Epidermal melanocyte (primary cell): ENCODE results near the gene RTF2.
A peak's percentile ranks its signal among the peaks of the same experiment; 100 is the strongest.
"Not testable (repeated sequence)": the region's sequence is repeated elsewhere in the genome, so short reads cannot be mapped to it uniquely, and the experiment has no call there.

Experiments used
- DNase-seq: peaks from one replicate; pipeline ENCODE4 v3.0.0; 2011; ENCODE audit warnings: low spot score; ENCODE audit not compliant: insufficient read length

The RTF2 gene

DNA sequence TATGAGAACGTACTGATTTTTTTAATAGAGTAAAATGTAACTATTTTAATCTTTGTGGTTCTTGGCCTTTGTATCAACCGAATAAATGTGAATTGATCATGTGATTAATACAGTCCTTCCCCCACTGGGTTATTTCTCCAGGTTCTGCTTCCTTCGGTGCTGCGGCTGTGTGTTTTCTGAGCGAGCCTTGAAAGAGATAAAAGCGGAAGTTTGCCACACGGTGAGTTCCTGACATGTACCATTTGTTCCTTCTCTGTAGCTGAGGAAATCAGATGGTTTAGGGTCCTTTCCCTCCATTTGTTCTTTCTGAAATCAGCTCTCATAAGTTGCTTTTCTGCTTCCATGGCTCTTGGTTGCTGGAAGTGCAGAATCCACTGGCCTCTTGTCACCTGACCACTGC, 15.5 kb downstream of the RTF2 start:
- no peak for DNase-seq

DNA sequence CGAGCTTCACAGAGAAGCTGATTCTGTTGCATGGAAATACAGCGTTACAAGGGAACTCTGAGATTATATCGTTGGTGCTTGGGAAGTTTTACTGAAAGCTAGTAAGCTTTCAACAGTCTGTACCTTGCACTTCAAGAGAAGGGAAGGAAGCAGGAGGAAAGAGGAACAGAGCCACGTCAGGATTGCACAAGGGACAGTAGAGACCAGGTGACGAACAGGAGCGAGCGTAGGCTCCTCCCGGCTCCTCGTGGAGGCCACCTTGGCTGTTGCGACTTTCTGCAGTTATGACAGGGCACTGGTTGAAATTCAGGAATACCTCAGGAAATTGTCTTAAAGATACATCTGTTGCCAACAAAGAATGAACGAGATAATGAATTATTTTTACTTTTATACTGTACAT, 18.8 kb downstream of the RTF2 start:
- no peak for DNase-seq

DNA sequence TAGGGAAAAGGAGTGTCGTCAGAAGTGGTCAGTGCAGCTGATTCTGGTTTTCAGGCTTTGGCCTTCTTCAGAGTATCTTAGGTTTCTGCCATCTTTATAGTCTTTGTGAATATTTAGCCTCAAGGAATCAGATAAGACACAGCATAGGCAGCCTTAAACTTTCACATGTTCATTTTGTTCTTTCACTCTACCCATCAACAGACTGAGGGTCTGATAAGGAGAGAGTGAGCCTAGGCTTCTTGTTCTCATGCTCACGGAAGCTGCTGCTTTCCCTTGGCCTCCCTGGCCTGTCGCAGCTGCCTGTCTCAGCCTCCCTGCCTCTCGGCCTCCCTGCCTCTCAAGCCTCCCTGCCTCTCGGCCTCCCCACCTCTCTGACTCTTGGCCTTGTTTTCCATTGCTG, 20.1 kb downstream of the RTF2 start:
- no peak for DNase-seq

DNA sequence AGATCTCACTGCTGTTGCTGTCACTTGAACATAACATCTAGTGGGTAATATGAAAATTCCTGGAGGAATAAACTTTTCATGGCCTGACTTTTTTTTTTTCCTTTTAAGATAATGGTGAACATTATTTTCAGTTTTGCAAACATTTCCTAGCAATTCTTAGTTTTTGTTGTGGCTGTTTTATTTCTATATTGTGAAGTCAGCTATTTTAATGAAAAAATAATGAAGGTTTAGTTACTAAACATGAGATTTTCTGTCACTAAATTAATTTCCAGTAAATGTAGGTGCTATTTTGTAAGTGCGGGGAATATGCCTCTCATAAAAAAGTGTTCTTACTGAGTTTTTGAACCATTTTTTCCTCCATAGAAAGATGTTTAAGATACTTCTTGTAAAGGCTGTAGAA, 32.7 kb downstream of the RTF2 start:
- no peak for DNase-seq

DNA sequence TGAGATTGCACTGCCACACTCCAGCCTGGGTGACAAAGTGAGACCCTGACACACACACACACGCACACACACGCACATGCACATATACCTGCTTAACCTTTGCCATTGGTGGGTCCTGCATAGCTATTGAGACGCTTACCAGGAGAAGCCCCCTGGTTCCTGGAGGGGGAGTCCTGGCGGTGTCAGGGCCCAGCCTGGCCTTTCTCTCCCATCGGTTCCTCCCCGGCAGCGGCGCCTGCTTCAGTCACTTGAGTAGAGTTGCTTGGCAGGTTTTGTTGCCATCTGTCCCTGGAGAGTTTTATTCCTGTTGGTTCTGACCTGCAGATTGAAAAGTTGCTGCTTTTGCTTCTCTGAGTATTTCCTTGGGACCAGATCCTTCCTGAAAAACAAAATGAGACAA, 35.5 kb downstream of the RTF2 start:
- DNase-seq, result no peak

DNA sequence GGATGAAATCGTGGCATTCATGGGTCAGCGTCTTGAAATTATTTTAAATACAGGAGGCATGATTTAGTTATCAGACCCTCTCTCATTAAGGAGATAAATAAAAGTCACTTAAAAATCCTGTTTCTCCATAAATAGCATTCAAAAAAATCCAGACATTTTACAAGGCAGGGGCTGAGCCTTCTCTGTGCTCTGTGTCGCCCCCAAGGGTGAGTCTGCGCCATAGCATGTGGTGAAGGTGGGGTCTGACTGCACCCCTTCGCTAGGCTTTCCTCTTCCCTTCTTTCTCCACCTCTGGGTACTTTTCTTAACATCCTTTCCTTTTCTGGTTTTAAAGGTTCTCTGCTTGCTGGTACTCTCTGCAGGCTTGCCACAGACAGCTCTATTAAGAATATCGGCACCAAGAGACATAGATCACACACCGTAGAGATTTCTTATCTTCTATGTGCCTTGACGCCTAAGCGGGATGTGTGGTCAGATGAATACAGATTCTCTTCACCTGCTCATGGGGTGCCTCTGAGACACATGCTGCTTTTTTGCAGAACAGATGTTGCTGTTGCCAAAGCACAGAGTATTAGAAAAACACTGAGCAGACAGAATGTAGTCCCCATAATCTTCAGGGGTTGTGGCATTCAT, 36.1 kb downstream of the RTF2 start:
- no peak for DNase-seq

DNA sequence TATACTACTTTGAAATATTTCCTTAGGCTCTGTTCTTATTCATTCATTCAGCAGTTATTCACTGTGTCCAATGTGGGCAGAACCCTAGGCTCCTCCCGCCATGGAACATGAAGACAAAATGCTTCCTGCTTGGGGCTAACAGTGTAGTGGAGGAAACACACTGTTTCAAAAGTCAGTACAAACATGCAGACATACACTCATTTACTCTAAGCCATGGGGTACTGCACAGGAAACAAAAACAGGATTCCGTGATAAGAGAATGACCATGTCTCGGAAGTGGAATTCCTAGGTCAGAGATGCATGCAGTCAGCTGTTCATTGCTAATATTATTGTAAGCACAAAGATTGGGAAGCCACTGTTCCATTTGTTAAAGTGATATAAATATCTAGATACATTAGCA, 37.7 kb downstream of the RTF2 start:
- DNase-seq, result peak; percentile 30

DNA sequence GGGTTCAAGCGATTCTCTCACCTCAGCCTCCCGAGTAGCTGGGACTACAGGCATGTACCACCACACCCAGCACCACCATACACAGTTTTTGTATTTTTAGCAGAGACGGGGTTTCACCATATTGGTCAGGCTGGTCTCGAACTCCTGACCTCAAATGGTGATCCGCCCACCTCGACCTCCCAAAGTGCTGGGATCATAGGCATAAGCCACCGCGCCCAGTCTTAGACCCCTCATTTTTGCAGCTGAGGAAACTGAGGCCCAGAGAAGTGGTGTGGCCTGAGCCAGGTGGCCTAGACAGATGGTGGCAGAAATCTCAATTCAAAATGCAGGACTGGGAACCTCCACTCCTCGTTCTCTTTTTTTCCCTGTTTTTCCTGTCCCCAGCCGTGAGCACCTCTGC, 43.5 kb downstream of the RTF2 start:
- no peak for DNase-seq

DNA sequence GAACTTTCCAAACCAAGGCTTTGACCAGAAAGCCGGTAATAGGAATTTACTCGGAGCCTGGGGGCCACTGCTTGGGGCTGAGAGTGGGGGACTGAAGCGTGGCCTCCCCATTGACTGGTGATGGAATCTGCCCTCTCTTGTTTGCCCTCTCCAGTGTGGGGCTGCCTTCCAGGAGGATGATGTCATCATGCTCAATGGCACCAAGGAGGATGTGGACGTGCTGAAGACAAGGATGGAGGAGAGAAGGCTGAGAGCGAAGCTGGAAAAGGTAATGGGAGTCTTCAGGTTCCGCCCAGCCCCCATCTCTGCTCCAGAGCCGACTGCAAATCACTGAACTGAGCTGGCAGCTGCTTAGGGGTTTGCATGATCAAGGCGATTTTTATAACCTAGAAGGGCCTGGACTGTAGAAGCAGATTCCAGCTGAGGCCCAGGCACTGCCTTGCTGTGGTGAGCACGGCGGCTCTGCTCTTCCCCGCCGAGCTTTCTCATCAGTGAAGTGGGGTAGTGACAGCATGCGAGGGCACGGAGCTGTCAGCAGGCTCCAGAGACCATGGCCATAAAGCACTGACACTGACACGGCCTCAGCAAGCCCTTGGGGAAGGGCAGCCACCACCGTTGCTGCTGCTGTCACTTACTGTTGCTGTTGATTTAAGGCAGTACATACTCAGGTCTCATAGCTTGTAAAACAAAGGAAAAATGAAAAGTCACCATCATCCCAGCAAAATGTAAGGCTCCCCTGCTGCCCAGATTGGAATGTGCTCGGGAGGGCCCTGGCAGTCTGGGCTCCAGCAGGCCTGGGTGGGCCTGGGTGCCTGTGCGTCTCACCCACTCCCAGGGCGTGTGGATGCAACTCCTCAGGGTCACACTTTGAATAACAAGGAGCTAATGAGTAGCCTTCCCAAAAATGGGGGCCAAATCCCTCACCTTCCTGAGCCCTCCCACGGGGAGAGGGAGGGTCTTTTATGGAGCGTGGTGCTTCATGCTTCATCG, 45.0 kb downstream of the RTF2 start:
- no peak for DNase-seq

DNA sequence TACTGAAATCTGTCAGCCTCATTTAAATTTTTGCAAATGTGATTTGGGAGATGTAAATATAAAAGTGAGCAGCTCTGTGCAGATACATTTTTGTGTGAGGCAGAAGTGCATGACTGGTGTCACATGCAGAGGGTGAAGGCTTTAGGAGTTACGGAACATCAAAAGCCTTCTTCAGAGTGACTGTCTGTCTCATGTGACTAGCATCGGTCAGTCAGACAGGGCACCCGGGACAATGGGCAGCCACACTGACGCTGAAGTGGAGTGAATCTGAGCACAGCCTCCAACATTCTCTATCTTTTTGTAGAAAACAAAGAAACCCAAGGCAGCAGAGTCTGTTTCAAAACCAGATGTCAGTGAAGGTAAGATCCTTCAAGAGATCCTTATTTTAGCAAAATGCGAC, 48.2 kb downstream of the RTF2 start:
- DNase-seq, result no peak

DNA sequence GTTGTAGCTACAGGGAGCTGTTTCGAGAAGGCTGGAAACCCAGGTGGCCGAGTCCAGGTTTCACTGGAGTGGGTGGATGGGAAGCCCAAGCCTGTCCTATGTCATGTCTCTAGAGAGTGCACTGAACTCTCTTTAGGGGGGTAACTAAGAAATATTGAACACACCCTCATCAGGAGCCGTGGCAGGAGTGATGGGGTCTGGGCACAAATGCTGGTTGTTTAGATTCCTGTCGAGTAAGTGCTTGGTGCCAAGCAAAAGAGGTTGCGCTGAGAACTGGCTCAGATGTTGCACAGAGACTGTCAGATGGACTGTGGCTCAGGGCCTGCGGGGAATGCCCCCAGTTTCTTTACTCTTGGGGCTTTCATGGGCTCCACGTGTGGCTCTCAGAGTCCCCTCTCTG, 48.8 kb downstream of the RTF2 start:
- no peak for DNase-seq

DNA sequence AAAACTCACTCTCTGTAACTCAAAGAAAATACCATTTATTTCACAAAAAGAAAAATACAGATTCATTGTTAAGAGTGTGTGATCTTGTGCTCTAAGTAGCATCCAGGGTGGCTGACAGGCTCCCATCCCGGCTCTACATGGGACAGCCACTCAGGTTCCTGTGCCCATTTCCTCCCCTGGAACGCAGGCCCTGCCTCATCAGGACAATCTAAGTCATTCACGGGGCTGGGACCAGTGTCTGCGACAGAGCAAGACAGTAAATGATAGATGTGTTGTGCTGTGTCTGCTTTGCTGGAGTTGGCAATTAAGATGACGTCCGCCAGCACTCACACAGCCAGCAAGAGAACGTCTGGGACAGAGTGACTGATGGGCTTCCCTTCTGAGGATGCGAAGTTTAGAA, 49.2 kb downstream of the RTF2 start:
- DNase-seq, result no peak

DNA sequence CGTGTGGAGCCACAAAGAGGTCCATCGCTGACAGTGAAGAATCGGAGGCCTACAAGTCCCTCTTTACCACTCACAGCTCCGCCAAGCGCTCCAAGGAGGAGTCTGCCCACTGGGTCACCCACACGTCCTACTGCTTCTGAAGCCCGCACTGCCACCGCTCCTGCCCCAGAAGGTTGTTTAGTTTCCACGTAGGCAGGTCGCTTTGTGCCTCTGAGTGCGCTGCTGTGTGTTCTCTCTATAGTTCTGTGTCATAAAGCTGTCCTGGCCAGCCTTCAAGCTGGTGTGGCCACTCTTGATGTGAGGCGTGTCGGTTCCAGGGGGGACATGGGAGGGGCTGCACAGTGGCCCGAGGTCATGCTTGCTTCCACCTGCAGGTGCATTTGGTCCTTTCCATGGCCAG, 49.7 kb downstream of the RTF2 start:
- DNase-seq, result no peak

DNA sequence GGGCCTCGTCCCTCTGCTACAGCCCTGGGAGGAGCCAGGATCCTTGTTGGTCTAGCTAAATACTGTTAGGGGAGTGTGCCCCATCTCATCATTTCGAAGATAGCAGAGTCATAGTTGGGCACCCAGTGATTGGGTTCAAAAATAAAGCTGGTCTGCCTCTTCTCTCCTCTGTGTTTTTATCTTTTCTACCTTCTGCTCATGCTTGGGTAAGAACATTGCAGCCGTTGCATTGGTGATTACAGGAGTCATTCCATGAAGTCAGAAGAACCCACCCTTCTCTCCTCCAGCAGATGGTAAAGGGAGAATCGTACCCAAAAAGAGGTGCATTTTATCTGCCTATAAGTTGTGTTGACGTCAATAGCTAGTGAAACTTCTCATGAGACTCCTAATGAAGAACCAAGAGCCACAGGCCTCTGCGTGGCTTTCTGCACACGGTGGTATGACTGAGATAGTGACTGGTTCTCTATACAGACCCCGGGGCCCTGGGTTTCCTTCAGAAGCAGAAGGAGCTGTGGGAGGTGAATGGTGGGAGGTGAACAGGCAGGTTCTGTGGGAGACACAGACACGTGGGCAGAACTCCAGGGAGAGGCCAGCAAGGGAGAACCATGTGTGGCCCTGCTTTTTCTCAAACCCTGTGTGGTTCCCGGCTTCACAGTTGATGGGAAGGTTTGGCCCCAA, 50.4 kb downstream of the RTF2 start:
- DNase-seq, result no peak

DNA sequence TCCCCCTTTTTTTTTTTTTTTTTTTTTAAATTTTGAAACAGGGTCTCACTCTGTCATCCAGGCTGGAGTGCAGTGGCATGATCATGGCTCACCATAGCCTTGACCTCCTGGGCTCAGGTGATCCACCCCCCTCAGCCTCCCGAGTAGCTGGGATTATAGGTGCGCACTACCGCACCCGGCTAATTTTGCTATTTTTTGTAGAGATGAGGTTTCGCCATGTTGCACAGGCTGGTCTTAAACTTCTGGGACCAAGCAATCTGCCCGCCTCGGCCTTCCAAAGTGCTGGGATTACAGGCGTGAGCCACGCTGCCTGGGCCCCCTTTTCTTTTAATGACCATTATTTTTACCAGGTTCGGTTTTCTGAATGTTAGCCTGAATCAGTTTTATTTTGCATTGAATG, 51.1 kb downstream of the RTF2 start:
- no peak for DNase-seq

DNA sequence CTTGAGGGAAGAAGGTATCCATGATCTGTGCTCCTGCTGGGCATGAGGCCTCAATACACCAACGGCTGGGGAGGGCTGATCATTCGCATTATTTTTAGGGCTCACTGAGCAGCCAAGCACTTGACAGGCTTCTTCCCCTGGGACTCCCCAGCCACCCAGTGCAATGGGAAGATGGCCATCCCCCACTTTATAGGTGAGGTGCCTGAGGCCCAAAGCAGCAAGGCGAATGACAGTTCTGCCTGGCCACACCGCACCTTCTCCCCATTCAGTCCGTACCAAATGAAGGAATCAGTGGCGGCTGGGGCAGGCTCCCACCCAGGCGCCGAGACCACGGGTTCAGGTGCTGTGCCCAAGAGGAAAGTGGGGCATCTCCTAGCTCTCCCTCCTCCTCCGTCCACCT, 51.8 kb downstream of the RTF2 start:
- DNase-seq, result no peak

DNA sequence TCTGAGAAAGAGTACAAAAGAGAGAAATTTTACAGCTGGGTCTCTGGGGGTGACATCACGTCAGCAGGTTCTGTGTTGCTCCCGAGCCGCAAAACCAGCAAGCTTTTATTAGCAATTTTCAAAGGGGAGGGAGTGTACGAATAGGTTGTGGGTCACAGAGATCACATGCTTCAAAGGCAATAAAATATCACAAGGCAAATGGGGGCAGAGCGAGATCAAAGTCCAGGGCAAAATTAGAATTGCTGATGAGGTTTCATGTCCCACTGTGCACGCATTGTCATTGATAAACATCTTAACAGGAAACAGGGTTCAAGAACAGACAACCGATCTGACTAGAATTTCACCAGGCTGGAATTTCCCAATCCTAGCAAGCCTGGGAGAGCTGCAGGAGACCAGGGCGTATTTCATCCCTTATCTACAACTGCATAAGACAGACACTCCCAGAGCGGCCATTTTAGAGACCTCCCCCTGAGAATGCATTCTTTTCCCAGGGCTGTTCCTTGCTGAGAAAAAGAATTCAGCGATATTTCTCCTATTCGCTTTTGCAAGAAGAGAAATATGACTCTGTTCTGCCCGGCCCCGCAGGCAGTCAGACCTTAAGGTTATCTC, 52.4 kb downstream of the RTF2 start:
- not testable (repeated sequence) for DNase-seq

DNA sequence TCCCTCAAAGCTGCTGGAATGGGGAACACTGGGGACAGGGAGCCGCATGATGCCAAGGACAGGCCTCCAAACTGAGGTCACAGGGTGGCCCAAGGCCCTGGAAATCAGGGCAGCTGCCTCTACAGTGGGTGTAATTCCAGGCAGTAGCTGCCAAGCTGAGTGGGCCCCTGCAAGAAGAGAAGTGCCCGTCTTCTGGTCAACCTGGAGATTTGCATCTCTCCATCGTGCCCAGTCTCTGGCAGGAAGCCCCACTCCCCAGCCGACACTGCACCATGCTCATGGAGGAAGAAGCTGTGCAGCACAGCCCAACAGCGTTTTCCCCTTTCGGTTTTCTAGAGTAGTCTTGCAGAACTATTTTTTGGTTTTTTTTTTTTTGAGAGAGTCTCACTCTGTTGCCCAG, 53.9 kb downstream of the RTF2 start:
- DNase-seq, result no peak

DNA sequence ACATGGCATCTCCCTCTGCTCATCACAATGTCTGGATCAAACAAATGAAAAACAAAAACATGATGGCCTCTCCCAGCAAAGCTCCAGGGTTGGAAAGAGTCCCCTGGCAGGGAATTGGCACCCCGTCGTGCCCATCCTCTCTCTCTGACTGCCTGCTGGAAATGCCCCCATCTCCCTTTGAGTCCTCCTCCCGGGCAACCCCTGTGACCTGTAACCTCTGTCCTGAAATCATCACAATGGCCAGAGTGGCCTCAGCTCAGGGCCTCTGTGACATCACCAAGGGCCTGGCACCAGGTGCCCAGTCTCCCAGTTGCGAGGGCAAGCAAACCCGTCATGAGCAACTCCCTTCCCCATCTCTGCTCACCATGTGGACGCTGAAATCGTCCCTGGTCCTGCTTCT, 56.0 kb downstream of the RTF2 start, which contains the start of gene FAM209A:
Gene FAM209A (plus strand): TSS at position 301 of the 400 bp plus-strand sequence. CDS start 65 bp downstream, at position 366.
- not testable (repeated sequence) for DNase-seq

DNA sequence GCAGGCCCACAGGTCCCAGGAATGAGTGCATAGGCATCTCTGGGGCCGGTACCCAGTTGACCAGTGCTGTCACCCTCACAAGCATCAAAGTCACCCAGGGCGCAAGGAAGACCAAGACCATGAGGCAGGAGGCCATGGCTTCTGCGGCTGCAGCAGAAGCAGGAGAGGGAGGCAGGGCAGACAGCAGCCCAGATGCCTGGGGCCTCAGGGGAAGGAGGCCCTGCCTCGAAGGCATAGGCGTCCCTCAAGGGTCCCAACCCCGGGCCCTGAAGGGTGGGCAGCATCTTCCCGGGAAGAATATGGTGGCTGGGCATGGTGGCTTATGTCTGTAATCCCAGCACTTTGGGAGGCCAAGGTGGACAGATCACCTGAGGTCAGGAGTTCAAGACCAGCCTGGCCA, 59.1 kb downstream of the RTF2 start:
- DNase-seq, result no peak

DNA sequence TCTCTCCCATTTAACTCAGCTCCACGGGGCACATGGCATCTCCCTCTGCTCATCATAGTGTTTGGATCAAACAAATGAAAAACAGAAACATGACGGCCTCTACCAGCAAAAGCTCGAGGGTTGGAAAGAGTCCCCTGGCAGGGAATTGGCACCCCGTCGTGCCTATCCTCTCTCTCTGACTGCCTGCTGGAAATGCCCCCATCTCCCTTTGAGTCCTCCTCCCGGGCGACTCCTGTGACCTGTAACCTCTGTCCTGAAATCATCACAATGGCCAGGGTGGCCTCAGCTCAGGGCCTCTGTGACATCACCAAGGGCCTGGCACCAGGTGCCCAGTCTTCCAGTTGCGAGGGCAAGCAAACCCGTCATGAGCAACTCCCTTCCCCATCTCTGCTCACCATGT, 64.5 kb downstream of the RTF2 start, which contains the start of gene FAM209B:
Gene FAM209B (plus strand): TSS at position 301 of the 400 bp plus-strand sequence. CDS start 96 bp downstream, at position 397.
- not testable (repeated sequence) for DNase-seq

DNA sequence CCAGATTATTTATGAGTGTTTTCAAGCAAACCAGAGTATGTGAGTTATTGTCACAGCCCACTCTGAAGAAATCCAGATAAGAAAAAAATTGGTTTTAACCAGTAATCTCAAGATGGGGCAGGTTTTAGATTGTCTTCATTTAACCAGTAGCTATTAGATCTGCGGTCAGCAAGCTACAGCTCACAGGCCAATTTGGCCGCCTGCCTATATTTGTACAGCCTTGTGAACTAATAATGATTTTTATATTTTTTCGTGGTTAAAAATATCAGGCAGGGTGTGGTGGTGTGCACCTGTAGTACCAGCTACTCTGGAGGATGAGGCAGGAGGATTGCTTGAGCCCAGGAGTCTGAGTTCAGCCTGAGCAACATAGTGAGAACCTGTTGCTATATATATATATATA, 69.6 kb downstream of the RTF2 start:
- DNase-seq, result no peak
